HepG2 (cell line): ENCODE results near the gene ECHDC1. TPM values are rescaled to one million over a fixed set of nuclear protein-coding genes. Genes with fewer than 3 reads are reported as not detected.

Experiments used
- SNAPC2 ChIP-seq: sonication (generic); formaldehyde crosslinking; IDR thresholded peaks from 2 replicates; pipeline ENCODE4 v1.8.1; 2022; ENCODE audit warnings: mild to moderate bottlenecking, missing genetic modification reagents
- ZNF556 ChIP-seq: sonication (generic); formaldehyde crosslinking; IDR thresholded peaks from 2 replicates; pipeline ENCODE4 v1.4.0; 2020; ENCODE audit warnings: mild to moderate bottlenecking, missing genetic modification reagents, borderline replicate concordance
- polyA plus RNA-seq, 8 experiments: library from polyadenylated mRNA; depleted of rRNA in 3 of 8; stranded (reverse) in 7 of 8; unstranded in 1 of 8; fragments of >200 nt; fragmentation: Illumina TruSeq in 4 of 8; extraction: Trizol in 4 of 8; gene quantifications; 2 replicates each; pipeline versions ENCODE4 v1.2.1 to v1.2.3, GENCODE V29; 2011 to 2016; ENCODE audit warnings: low read depth in 4 of 8, missing spikeins in 1 of 8, mixed read lengths in 1 of 8; ENCODE audit not compliant: insufficient read depth in 1 of 8
- total RNA-seq, 5 experiments: library from RNA; depleted of rRNA; stranded (reverse); fragments of >200 nt; fragmentation: Illumina TruSeq; extraction: Trizol; gene quantifications; 2 replicates each; pipeline ENCODE4 v1.2.3, GENCODE V29; 2016; ENCODE audit warnings: low read depth in 1 of 5
- TF ChIP-seq, protein P1 (sequence below): sonication (generic); formaldehyde crosslinking; IDR thresholded peaks from 2 replicates; pipeline ENCODE4 v1.4.0; 2020; ENCODE audit warnings: missing genetic modification reagents, mild to moderate bottlenecking, borderline replicate concordance
- TF ChIP-seq, protein P2 (sequence below): sonication (generic); formaldehyde crosslinking; IDR thresholded peaks from 2 replicates; pipeline ENCODE4 v1.5.0; 2020; ENCODE audit warnings: mild to moderate bottlenecking, missing genetic modification reagents
- TF ChIP-seq, protein P3 (sequence below): sonication (generic); formaldehyde crosslinking; IDR thresholded peaks from 2 replicates; pipeline ENCODE4 v1.4.0; 2020; ENCODE audit warnings: missing genetic modification reagents, borderline replicate concordance
- TF ChIP-seq, protein P4 (sequence below): IDR thresholded peaks from 2 replicates; pipeline ENCODE4 v1.6.1; 2018; ENCODE audit warnings: missing genetic modification reagents, mild to moderate bottlenecking, missing compliant biosample characterization
- TF ChIP-seq, protein P5 (sequence below): sonication (generic); formaldehyde crosslinking; IDR thresholded peaks from 2 replicates; pipeline ENCODE4 v1.5.0; 2020; ENCODE audit warnings: mild to moderate bottlenecking, missing genetic modification reagents, borderline replicate concordance

The ECHDC1 gene
- total and polyA plus RNA-seq, 2 of the 13 experiments (the other 11 are each of a cell fraction or from before 2014, with no cell fraction given), result 32.8 to 98.1 TPM

DNA sequence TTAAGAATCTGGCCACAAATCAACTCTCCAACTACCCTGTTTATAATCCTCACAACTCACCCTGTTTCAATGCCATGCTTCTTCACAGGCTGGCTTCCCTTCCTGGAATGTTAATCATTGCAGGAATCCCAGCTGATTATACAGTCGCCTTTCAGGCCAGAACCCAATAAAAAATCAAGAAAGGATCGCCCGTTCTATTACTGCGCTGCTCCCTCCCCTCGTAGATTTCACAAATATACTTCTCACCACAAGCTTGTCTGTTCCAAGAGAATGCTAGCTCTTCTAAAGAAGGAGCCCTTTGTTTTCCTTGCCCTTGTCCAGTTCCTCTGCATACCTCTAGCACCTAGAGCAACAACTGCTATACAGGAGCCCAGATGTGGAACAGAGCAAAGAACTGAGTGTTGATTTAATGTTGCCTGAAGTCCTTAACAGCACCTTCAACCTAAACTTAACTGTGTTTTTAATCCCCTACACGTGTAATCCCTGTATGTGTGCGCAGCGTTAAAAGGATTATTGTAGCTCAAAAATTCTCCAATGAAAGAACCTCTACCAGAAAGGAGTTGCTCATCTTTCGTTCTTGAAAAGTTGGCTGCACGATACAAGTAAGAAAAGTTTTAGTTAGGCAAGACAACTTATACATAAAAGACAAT, 988 bp downstream of the ECHDC1 start (continued):
- TF ChIP-seq, protein P1, sequence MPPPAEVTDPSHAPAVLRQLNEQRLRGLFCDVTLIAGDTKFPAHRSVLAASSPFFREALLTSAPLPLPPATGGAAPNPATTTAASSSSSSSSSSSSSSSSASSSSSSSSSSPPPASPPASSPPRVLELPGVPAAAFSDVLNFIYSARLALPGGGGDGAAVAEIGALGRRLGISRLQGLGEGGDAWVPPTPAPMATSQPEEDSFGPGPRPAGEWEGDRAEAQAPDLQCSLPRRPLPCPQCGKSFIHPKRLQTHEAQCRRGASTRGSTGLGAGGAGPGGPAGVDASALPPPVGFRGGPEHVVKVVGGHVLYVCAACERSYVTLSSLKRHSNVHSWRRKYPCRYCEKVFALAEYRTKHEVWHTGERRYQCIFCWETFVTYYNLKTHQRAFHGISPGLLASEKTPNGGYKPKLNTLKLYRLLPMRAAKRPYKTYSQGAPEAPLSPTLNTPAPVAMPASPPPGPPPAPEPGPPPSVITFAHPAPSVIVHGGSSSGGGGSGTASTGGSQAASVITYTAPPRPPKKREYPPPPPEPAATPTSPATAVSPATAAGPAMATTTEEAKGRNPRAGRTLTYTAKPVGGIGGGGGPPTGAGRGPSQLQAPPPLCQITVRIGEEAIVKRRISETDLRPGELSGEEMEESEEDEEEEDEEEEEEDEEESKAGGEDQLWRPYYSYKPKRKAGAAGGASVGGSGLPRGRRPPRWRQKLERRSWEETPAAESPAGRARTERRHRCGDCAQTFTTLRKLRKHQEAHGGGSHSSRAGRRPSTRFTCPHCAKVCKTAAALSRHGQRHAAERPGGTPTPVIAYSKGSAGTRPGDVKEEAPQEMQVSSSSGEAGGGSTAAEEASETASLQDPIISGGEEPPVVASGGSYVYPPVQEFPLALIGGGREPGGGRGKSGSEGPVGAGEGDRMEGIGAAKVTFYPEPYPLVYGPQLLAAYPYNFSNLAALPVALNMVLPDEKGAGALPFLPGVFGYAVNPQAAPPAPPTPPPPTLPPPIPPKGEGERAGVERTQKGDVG (CRISPR knock-in tag), result no peak
- TF ChIP-seq, protein P2, sequence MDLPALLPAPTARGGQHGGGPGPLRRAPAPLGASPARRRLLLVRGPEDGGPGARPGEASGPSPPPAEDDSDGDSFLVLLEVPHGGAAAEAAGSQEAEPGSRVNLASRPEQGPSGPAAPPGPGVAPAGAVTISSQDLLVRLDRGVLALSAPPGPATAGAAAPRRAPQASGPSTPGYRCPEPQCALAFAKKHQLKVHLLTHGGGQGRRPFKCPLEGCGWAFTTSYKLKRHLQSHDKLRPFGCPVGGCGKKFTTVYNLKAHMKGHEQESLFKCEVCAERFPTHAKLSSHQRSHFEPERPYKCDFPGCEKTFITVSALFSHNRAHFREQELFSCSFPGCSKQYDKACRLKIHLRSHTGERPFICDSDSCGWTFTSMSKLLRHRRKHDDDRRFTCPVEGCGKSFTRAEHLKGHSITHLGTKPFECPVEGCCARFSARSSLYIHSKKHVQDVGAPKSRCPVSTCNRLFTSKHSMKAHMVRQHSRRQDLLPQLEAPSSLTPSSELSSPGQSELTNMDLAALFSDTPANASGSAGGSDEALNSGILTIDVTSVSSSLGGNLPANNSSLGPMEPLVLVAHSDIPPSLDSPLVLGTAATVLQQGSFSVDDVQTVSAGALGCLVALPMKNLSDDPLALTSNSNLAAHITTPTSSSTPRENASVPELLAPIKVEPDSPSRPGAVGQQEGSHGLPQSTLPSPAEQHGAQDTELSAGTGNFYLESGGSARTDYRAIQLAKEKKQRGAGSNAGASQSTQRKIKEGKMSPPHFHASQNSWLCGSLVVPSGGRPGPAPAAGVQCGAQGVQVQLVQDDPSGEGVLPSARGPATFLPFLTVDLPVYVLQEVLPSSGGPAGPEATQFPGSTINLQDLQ (CRISPR knock-in tag), result no peak
- TF ChIP-seq, protein P3, sequence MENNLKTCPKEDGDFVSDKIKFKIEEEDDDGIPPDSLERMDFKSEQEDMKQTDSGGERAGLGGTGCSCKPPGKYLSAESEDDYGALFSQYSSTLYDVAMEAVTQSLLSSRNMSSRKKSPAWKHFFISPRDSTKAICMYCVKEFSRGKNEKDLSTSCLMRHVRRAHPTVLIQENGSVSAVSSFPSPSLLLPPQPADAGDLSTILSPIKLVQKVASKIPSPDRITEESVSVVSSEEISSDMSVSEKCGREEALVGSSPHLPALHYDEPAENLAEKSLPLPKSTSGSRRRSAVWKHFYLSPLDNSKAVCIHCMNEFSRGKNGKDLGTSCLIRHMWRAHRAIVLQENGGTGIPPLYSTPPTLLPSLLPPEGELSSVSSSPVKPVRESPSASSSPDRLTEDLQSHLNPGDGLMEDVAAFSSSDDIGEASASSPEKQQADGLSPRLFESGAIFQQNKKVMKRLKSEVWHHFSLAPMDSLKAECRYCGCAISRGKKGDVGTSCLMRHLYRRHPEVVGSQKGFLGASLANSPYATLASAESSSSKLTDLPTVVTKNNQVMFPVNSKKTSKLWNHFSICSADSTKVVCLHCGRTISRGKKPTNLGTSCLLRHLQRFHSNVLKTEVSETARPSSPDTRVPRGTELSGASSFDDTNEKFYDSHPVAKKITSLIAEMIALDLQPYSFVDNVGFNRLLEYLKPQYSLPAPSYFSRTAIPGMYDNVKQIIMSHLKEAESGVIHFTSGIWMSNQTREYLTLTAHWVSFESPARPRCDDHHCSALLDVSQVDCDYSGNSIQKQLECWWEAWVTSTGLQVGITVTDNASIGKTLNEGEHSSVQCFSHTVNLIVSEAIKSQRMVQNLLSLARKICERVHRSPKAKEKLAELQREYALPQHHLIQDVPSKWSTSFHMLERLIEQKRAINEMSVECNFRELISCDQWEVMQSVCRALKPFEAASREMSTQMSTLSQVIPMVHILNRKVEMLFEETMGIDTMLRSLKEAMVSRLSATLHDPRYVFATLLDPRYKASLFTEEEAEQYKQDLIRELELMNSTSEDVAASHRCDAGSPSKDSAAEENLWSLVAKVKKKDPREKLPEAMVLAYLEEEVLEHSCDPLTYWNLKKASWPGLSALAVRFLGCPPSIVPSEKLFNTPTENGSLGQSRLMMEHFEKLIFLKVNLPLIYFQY, result no peak
- TF ChIP-seq ZNF556 (CRISPR knock-in tag), result no peak
- TF ChIP-seq, protein P4, sequence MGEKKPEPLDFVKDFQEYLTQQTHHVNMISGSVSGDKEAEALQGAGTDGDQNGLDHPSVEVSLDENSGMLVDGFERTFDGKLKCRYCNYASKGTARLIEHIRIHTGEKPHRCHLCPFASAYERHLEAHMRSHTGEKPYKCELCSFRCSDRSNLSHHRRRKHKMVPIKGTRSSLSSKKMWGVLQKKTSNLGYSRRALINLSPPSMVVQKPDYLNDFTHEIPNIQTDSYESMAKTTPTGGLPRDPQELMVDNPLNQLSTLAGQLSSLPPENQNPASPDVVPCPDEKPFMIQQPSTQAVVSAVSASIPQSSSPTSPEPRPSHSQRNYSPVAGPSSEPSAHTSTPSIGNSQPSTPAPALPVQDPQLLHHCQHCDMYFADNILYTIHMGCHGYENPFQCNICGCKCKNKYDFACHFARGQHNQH, result no peak
- no peak; the same call in 1 of the 2 replicates for TF ChIP-seq SNAPC2 (CRISPR knock-in tag)
- TF ChIP-seq, protein P5, sequence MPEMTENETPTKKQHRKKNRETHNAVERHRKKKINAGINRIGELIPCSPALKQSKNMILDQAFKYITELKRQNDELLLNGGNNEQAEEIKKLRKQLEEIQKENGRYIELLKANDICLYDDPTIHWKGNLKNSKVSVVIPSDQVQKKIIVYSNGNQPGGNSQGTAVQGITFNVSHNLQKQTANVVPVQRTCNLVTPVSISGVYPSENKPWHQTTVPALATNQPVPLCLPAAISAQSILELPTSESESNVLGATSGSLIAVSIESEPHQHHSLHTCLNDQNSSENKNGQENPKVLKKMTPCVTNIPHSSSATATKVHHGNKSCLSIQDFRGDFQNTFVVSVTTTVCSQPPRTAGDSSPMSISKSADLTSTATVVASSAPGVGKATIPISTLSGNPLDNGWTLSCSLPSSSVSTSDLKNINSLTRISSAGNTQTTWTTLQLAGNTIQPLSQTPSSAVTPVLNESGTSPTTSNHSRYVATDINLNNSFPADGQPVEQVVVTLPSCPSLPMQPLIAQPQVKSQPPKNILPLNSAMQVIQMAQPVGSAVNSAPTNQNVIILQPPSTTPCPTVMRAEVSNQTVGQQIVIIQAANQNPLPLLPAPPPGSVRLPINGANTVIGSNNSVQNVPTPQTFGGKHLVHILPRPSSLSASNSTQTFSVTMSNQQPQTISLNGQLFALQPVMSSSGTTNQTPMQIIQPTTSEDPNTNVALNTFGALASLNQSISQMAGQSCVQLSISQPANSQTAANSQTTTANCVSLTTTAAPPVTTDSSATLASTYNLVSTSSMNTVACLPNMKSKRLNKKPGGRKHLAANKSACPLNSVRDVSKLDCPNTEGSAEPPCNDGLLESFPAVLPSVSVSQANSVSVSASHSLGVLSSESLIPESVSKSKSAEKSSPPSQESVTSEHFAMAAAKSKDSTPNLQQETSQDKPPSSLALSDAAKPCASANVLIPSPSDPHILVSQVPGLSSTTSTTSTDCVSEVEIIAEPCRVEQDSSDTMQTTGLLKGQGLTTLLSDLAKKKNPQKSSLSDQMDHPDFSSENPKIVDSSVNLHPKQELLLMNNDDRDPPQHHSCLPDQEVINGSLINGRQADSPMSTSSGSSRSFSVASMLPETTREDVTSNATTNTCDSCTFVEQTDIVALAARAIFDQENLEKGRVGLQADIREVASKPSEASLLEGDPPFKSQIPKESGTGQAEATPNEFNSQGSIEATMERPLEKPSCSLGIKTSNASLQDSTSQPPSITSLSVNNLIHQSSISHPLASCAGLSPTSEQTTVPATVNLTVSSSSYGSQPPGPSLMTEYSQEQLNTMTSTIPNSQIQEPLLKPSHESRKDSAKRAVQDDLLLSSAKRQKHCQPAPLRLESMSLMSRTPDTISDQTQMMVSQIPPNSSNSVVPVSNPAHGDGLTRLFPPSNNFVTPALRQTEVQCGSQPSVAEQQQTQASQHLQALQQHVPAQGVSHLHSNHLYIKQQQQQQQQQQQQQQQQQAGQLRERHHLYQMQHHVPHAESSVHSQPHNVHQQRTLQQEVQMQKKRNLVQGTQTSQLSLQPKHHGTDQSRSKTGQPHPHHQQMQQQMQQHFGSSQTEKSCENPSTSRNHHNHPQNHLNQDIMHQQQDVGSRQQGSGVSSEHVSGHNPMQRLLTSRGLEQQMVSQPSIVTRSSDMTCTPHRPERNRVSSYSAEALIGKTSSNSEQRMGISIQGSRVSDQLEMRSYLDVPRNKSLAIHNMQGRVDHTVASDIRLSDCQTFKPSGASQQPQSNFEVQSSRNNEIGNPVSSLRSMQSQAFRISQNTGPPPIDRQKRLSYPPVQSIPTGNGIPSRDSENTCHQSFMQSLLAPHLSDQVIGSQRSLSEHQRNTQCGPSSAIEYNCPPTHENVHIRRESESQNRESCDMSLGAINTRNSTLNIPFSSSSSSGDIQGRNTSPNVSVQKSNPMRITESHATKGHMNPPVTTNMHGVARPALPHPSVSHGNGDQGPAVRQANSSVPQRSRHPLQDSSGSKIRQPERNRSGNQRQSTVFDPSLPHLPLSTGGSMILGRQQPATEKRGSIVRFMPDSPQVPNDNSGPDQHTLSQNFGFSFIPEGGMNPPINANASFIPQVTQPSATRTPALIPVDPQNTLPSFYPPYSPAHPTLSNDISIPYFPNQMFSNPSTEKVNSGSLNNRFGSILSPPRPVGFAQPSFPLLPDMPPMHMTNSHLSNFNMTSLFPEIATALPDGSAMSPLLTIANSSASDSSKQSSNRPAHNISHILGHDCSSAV (CRISPR knock-in tag), result no peak
